ENCODE measurements around the gene EML4. TPM values are rescaled to one million over a fixed set of nuclear protein-coding genes. Genes with fewer than 3 reads are reported as not detected.
"Not testable (repeated sequence)": the region's sequence is repeated elsewhere in the genome, so short reads cannot be mapped to it uniquely, and the experiment has no call there.

EML4 gene
- total RNA-seq, 1 donor from 2014 or later = 23.5 TPM

DNA sequence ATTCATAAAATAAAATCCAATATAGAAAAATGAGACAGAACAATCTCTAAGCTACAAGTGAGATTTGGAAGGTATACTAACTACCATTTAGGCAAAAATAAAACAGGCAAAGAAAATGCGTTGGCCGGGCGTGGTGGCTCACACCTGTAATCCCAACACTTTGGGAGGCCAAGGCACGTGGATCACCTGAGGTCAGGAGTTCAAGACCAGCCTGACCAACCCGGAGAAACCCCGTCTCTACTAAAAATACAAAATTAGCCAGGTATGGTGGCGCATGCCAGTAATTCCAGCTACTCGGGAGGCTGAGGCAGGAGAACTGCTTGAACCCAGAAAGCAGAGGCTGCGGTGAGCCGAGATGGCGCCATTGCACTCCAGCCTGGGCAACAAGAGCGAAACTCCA, 178.4 kb downstream of the EML4 start:
- not testable (repeated sequence) for DNase-seq (ENCODE audit: low read depth, low spot score)

GRCh38 chr2:42348113-42348805, 179.1 kb downstream of the EML4 start:
- DNase-seq (ENCODE audit: low read depth, low spot score) = no peak

GRCh38 chr2:42350434-42351063, 181.4 kb downstream of the EML4 start:
- no peak for DNase-seq (ENCODE audit: low read depth, low spot score)

DNA sequence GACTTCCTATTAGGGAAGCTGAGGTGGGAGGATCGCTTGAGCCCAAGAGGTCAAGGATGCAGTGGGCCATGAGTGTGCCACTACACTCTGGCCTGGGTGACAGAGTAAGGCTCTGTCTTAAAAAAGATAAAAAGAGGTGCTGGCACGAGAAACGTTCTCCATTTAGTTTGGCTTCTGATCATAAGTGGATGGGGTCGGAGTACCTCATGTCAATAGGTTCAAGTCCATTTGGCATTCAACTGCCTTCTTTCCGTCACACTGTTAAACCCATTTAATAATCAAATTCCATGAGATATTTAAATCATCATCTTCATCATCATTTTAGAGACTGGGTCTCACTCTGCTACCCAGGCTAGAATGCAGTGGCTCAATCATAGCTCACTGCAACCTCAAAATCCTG, 182.7 kb downstream of the EML4 start:
- DNase-seq (ENCODE audit: low read depth, low spot score) = no peak

- no peak for DNase-seq (ENCODE audit: low read depth, low spot score)
Measured at GRCh38 chr2:42353792-42354429, 184.8 kb downstream of the EML4 start.

DNA sequence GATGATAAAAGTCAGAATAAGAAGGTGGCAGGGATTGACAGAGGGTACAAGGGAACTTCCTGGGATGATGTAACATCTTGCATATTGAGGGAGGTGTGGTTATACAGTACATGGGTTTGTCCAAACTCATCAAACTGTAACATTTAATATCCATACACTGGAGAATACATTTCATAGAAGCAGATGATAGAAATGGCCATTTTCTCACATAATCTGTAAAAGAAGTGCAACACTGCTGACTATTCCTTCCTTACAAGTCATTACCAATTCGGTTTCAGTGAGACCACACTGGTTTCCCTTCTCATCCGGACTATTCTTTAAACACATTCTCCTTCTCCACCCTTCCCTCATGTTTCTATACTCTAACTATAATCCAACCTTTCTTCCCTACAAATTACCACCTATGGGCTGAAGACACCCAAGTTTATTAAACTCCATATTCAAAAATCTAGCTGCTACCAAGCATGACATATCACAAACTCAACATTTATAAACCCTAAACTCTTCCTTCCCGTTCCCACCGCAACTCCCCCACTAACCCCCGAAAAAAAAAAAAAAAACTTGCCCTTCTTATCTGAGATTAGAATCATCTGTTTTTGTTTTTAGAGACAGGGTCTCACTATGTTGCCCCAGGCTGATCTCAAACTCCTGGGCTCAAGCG, 190.3 kb downstream of the EML4 start:
- no peak for DNase-seq (ENCODE audit: low read depth, low spot score)

- DNase-seq (ENCODE audit: low read depth, low spot score) = no peak
Measured at GRCh38 chr2:42359965-42360483, 190.9 kb downstream of the EML4 start.

DNA sequence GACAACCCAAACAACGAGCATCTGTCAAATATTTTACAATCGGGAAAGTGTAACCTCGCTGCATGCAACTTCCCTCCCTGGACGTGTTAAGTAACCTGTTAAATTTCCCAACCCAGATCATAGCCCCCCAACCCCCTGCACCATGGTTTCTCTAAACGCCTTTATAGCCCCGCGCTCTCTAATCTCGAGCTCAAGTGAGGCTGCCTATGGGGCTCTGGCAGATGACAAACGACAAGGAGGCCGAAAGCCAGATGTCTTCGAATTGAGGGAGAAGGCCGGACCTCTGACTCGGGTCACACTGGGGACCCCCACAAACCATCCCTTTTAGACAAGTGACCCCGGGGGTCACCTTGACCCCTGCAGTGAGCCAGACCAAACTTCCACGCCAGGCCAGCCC, 191.3 kb downstream of the EML4 start:
- no peak for DNase-seq (ENCODE audit: low read depth, low spot score)

GRCh38 chr2:42360890-42361727, 192.0 kb downstream of the EML4 start, which contains the start of gene COX7A2L:
COX7A2L (minus strand) TSS chr2:42361217; CDS start chr2:42361161, 56 bp downstream.
- peak; percentile 86 for DNase-seq (ENCODE audit: low read depth, low spot score)

DNA sequence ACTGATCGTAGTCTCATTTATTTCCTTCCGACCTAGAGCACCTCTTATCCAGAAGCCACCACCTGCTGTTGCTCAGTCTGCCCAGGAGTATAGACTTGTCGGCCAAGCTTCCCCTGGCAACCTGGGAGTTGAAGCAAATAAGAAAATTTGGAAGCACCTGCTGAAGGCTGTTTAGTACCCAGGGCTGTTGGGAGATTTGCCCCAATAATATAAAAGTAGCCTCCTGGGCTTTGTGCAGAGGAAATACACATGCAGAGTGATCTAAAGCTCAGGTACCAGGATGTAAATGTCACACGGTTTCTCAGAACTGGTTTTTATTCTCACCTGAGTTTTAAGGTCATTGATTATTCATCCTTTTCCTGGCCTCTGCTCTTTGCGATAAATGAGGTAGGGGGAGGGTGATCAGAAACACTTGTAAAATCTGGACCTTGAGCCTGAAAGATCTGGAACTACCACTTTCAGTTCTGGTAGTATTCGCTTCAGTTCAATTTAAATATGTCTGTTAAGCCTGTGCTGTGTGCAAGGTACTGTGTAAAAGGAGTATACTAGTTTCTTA, 192.7 kb downstream of the EML4 start:
- DNase-seq (ENCODE audit: low read depth, low spot score) = no peak

DNA sequence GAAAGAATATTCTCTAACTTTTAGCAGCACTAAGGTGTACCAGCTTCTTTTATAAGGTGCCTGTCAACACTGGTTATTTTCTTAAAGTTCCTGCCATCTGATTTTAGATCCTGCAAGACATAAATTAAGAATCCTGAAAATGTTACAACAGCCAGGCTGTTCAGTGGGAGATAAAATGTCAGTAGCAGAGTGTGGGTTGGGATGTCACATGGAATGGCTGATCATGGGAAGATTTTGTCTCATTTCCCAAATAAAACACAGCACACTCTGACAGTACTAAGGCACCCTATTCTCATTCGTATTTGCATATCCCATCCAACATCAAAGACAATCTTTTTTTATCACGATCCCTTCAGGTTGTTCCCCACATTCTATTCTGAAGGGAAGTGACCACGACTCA, 194.3 kb downstream of the EML4 start:
- DNase-seq (ENCODE audit: low read depth, low spot score) = no peak

DNA sequence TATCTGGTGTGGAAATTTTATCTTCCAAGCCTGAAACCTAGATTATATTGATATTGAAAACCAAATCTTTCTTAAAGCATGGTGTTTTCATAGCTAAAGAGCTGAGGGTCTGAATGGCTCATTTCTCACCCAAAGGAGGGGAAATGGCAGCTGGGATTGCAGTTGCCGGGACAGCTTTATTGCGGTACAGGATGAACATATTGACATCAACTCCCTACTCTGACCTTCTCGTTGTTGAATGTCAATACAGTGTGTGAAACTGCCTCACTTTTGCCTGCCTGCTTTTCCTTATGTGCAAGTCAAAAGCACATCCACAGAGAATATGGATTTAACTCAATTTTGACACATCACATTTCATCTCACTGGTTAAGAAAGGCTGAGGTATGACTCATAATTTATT, 195.5 kb downstream of the EML4 start:
- DNase-seq (ENCODE audit: low read depth, low spot score) = no peak

DNA sequence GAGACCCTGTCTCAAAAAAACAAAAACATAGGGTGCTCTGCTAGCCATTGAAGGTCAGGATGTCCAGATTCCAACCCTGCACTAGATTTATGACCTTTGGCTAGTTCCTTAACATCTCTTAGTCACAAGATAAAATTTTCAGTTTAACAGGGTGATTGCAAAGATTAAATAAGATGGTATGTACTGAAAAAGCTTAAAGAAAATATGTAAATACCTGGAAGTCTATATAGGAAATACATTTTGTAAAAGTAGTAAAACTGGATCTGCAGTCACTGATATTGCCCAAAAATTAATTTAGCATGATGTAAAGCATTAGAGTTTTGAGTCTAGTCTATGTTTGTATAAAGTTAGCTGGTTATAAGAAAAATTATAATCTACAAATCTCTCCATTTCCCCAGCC, 197.3 kb downstream of the EML4 start:
- no peak for DNase-seq (ENCODE audit: low read depth, low spot score)

DNA sequence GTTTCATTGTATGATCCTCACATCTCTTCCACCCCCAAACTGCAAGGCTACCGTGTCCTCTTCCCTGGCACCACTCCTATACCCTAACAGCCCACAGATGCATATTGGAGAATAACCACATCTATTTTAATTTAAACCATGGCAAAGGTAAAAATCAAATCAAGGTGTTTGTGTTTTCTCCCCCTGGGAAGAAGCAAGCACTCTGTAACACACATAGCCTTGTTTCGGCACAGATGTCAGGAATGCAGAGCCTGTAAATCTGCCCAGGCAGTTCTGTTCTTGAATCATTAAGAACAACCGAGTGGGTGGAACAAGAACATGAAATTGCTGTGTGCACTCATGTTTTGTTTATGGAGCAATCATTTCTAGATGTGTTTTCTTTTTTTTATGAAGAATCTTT, 198.7 kb downstream of the EML4 start:
- no peak for DNase-seq (ENCODE audit: low read depth, low spot score)

DNA sequence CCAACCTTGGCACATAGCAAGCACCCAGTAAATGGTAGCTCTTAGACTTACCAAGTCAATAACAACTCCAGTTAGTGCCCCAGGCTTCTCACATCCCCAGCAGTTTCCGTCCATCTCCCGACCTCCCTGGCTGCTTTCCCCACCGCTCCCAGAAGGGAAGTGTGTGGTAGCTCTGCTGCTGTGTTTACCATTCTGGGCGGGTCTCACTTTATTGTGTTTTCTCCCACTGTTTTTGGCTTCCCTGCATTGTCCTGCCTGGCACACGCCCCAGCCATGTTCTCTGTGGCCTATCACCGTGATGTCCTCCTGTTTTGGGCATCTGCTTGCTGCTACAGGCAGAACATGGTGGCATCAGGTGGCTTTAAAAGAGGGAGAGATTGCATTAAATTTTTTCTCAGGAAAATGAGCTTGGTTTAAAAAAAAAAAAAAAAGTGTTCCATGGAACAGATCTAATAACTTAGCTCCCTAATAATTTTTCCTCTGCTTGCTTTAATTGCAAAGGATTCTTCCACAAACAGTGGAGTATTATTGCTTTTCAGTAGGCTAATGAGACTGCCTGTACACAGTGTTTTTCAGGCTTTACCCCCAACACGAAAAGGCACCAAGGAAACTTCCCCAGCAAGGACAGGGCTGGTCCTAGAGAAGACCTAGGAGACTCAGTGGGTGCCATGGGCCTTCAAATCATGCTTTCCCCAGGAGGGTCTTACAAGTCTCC, 199.8 kb downstream of the EML4 start:
- peak; percentile 19 for DNase-seq (ENCODE audit: low read depth, low spot score)

- DNase-seq (ENCODE audit: low read depth, low spot score) = no peak
Measured at GRCh38 chr2:42369532-42370229, 200.5 kb downstream of the EML4 start.

DNA sequence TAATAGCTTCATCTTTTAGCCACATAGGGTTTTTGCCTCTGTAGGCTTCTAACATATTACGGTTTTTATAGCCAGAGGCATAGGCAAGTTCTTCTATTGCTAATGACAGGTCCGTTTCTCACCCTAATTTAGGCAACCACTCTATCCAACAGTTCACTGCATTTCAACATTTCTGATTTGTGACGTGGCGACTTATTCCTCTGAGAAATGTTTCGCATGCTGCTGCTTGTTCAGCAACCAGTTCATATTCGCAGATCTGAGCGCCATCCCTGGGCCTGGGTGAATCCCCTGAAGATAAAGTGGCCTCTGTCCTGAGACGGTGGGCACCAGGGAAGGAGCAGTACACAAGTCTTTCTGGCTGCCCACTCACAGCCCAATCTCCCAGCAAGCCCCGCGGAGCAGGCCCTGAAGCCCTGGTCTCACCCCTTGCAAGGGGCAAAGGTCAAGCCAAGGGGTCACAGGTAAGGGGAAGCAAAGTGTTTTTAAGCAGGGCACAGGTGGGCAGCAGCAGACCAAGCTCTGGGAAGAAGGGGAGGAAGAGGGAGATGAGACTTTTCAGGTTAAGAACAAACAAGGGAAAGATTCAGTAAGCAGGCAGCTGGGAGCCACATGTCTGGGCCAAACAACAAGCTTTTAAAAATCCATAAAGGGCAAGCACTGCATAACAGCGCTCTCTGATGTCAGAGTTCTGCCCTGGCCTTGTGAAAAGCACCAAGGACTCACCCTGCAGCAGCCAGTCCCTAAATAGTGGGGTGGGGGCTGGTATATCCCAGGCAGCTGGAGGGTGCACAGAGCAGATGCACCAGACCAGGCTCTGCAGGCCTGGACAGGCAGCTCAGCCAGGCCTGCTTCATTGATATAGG, 202.7 kb downstream of the EML4 start:
- no peak for DNase-seq (ENCODE audit: low read depth, low spot score)

GRCh38 chr2:42372474-42373200, 203.5 kb downstream of the EML4 start:
- DNase-seq (ENCODE audit: low read depth, low spot score) = no peak
